Measurements from ENCODE around the gene EML1.

Gene EML1

GRCh38 chr14:99984036-99984435, 190.8 kb downstream of the EML1 start:
- no peaks in the 10 kb centered on the region for H3K27me3 ChIP-seq
- H3K9me3 ChIP-seq: no peaks in the 10 kb centered on the region; the same call in 1 of the 2 replicates
- H3K4me1 ChIP-seq: peaks cover 22% of the 10 kb centered on the region
- DNase-seq: no peak
- H3K4me3 ChIP-seq (ENCODE audit: low read depth, low read length): no peak overlapping the region
- no peaks in the 10 kb centered on the region for H3K36me3 ChIP-seq
- TF ChIP-seq CTCF (IDR thresholded peaks at IDR 0.05; ENCODE audit: low read depth, low read length): no peak

- no peaks in the 10 kb centered on the region; the same call in 1 of the 2 replicates for H3K9me3 ChIP-seq
- peaks cover 7% of the 10 kb centered on the region for H3K4me1 ChIP-seq
- H3K4me3 ChIP-seq (ENCODE audit: low read depth, low read length): no peak overlapping the region
- TF ChIP-seq CTCF (IDR thresholded peaks at IDR 0.05; ENCODE audit: low read depth, low read length): no peak
- no peak for DNase-seq
- H3K36me3 ChIP-seq: no peaks in the 10 kb centered on the region
- no peaks in the 10 kb centered on the region for H3K27me3 ChIP-seq
Observed at GRCh38 chr14:99986396-99986795, 193.2 kb downstream of the EML1 start.

GRCh38 chr14:99989032-99989431, 195.8 kb downstream of the EML1 start:
- Histone ChIP-seq H3K36me3 (no peaks in the 10 kb centered on the region), H3K9me3 (no peaks in the 10 kb centered on the region; the same call in 1 of the 2 replicates), H3K4me1 (no peaks in the 10 kb centered on the region), H3K27me3 (no peaks in the 10 kb centered on the region), H3K4me3 (ENCODE audit: low read depth, low read length) (no peak overlapping the region)
- TF ChIP-seq CTCF (IDR thresholded peaks at IDR 0.05; ENCODE audit: low read depth, low read length): no peak
- no peak for DNase-seq

- no peak for TF ChIP-seq CTCF (IDR thresholded peaks at IDR 0.05; ENCODE audit: low read depth, low read length)
- DNase-seq: no peak
- Histone ChIP-seq H3K27me3 (no peaks in the 10 kb centered on the region), H3K4me3 (ENCODE audit: low read depth, low read length) (no peak overlapping the region), H3K4me1 (no peaks in the 10 kb centered on the region), H3K9me3 (no peaks in the 10 kb centered on the region; the same call in 1 of the 2 replicates), H3K36me3 (no peaks in the 10 kb centered on the region)
Observed at GRCh38 chr14:99990268-99991170, 197.3 kb downstream of the EML1 start.

- H3K27me3 ChIP-seq: no peaks in the 10 kb centered on the region
- H3K9me3 ChIP-seq: no peaks in the 10 kb centered on the region; the same call in 1 of the 2 replicates
- H3K4me3 ChIP-seq (ENCODE audit: low read depth, low read length): no peak overlapping the region
- H3K4me1 ChIP-seq: no peaks in the 10 kb centered on the region
- H3K36me3 ChIP-seq: no peaks in the 10 kb centered on the region
- no peak for TF ChIP-seq CTCF (IDR thresholded peaks at IDR 0.05; ENCODE audit: low read depth, low read length)
- DNase-seq: no peak
Observed at GRCh38 chr14:99991331-99991730, 198.1 kb downstream of the EML1 start.
